Natural killer cell treated with Interleukin-12 subunit alpha and Interleukin-12 subunit beta and Interleukin-15 and Interleukin-18, amount 100 ng/mL, for 72 hours (primary cell): Measurements from ENCODE around the gene PFDN1. TPM values are rescaled to one million over a fixed set of nuclear protein-coding genes. Genes with fewer than 3 reads are reported as not detected.
"Not testable (repeated sequence)": the region's sequence is repeated elsewhere in the genome, so short reads cannot be mapped to it uniquely, and the experiment has no call there.

Experiments
- ATAC-seq, 2 donors: fragments of 150-1000 bp; cut with Tn5 transposase in 1 of 2; sonication (Bioruptor Pico), chemical (Tn5 transposase) in 1 of 2; 2 replicates each; pipeline ENCODE4 v1.10.0; 2021
- DNase-seq: peaks from one replicate; pipeline ENCODE4 v3.0.0; 2022; ENCODE audit warnings: low spot score
- H3K27ac Mint-ChIP-seq, 2 donors: 1 replicate in 1 of 2; 2 replicates in 1 of 2; pipeline ENCODE4 v1.8.0; 2022; ENCODE audit warnings: mixed read lengths in 2 of 2, mild to moderate bottlenecking in 1 of 2, moderate library complexity in 1 of 2
- H3K27me3 Mint-ChIP-seq, 2 donors: 1 replicate in 1 of 2; 2 replicates in 1 of 2; pipeline ENCODE4 v1.8.0; 2022; ENCODE audit warnings: mixed read lengths in 2 of 2
- H3K36me3 Mint-ChIP-seq: one replicate; pipeline ENCODE4 v1.8.0; 2022; ENCODE audit warnings: mixed read lengths
- H3K4me1 Mint-ChIP-seq, 2 donors: 1 replicate in 1 of 2; 2 replicates in 1 of 2; pipeline ENCODE4 v1.8.0; 2022; ENCODE audit warnings: low read depth in 2 of 2, mixed read lengths in 2 of 2, mild to moderate bottlenecking in 1 of 2
- H3K4me3 Mint-ChIP-seq: one replicate; pipeline ENCODE4 v1.8.0; 2022; ENCODE audit warnings: mixed read lengths
- H3K9me3 Mint-ChIP-seq: 2 replicates; pipeline ENCODE4 v1.8.0; 2022; ENCODE audit warnings: mixed read lengths
- total RNA-seq, 2 donors: library from RNA; stranded (reverse); gene quantifications; one replicate each; pipeline ENCODE4 v1.2.3, GENCODE V29; 2022

Gene PFDN1
- total RNA-seq, 2 donors from 2014 or later, result 49.8 to 62.2 TPM

GRCh38 chr5:140207250-140207964, 95.5 kb downstream of the PFDN1 start:
- Mint-ChIP-seq H3K27ac (peak overlapping the region in 1 of 2 donors; percentile 45), H3K36me3 (no peaks in the 10 kb centered on the region), H3K4me1 (peaks cover 5 to 8% of the 10 kb centered on the region in 2 donors), H3K9me3 (no peaks in the 10 kb centered on the region), H3K4me3 (no peak overlapping the region), H3K27me3 (peaks cover 6 to 13% of the 10 kb centered on the region in 2 donors)
- no peak for DNase-seq
- no peak for ATAC-seq

GRCh38 chr5:140205952-140206351, 96.9 kb downstream of the PFDN1 start:
- Mint-ChIP-seq H3K4me3 (no peak overlapping the region), H3K4me1 (peaks cover 5 to 8% of the 10 kb centered on the region in 2 donors), H3K27ac (no peak overlapping the region), H3K27me3 (peaks cover 6 to 13% of the 10 kb centered on the region in 2 donors), H3K9me3 (no peaks in the 10 kb centered on the region), H3K36me3 (no peaks in the 10 kb centered on the region)
- DNase-seq (no peak), ATAC-seq (no peak)

- no peaks in the 10 kb centered on the region for H3K9me3 Mint-ChIP-seq
- H3K36me3 Mint-ChIP-seq, result no peaks in the 10 kb centered on the region
- H3K4me1 Mint-ChIP-seq, result peaks cover 5 to 8% of the 10 kb centered on the region in 2 donors
- no peak for DNase-seq
- peaks cover 6 to 15% of the 10 kb centered on the region in 2 donors for H3K27me3 Mint-ChIP-seq
- H3K27ac Mint-ChIP-seq, result no peak overlapping the region
- no peak overlapping the region for H3K4me3 Mint-ChIP-seq
- ATAC-seq, result no peak
Observed at GRCh38 chr5:140205216-140205615, 97.7 kb downstream of the PFDN1 start.

DNA sequence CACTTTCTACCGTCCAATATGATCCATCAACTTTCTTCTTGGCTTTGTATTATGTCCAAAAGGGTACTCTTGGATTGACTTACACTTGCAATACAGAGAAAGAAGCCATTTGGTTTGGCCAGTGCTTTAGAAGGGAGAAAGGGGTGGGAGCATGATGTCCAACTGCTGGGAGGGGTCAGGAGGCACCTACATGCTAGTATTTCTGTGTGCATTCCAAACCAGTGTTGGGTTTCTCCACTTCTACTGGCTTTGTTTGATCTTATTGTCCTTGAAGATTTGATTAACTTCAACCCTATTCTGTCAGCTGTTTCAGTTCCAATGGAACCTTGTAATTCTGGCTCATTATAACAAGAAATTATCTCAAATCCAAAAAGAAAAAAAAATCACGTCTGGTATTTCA, 100.3 kb downstream of the PFDN1 start:
- Mint-ChIP-seq H3K27ac (no peak overlapping the region), H3K27me3 (peaks cover 6 to 8% of the 10 kb centered on the region in 2 donors), H3K9me3 (no peaks in the 10 kb centered on the region), H3K4me1 (peaks cover 3 to 6% of the 10 kb centered on the region in 2 donors), H3K4me3 (no peak overlapping the region), H3K36me3 (no peaks in the 10 kb centered on the region)
- ATAC-seq (no peak), DNase-seq (no peak)

DNA sequence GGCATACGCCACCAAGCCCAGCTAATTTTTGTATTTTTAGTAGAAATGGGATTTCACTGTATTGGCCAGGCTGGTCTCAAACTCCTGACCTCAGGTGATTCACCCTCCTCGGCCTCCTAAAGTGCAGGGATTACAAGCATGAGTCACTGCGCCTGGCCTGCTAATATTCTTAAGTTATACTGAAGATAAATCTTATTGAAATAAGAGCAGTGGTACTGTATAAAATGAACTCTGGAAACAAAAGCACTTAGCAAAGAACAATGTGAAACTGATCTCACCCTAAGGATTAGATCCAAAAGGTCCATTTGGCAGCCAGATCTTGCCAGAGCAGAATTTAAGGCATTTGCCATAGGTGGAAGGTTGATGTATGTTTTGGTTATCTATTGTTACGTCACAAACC, 100.8 kb downstream of the PFDN1 start:
- Mint-ChIP-seq H3K36me3 (no peaks in the 10 kb centered on the region), H3K4me1 (peaks cover 0 to under 1% of the 10 kb centered on the region in 2 donors), H3K27me3 (peaks cover 6 to 8% of the 10 kb centered on the region in 2 donors), H3K27ac (no peak overlapping the region), H3K9me3 (no peaks in the 10 kb centered on the region), H3K4me3 (no peak overlapping the region)
- ATAC-seq (no peak), DNase-seq (no peak)

GRCh38 chr5:140198915-140199314, 104.0 kb downstream of the PFDN1 start:
- not testable (repeated sequence) for H3K36me3 Mint-ChIP-seq, H3K4me3 Mint-ChIP-seq, H3K27ac Mint-ChIP-seq, H3K9me3 Mint-ChIP-seq, H3K4me1 Mint-ChIP-seq, H3K27me3 Mint-ChIP-seq, ATAC-seq, DNase-seq

- Mint-ChIP-seq H3K9me3 (no peaks in the 10 kb centered on the region), H3K4me3 (no peak overlapping the region), H3K27ac (peak overlapping the region in 1 of 2 donors; percentile 51), H3K27me3 (peaks cover 0 to 3% of the 10 kb centered on the region in 2 donors), H3K4me1 (peaks cover 4 to 7% of the 10 kb centered on the region in 2 donors), H3K36me3 (no peaks in the 10 kb centered on the region)
- ATAC-seq (no peak), DNase-seq (no peak)
Observed at GRCh38 chr5:140197023-140197422, 105.9 kb downstream of the PFDN1 start.

DNA sequence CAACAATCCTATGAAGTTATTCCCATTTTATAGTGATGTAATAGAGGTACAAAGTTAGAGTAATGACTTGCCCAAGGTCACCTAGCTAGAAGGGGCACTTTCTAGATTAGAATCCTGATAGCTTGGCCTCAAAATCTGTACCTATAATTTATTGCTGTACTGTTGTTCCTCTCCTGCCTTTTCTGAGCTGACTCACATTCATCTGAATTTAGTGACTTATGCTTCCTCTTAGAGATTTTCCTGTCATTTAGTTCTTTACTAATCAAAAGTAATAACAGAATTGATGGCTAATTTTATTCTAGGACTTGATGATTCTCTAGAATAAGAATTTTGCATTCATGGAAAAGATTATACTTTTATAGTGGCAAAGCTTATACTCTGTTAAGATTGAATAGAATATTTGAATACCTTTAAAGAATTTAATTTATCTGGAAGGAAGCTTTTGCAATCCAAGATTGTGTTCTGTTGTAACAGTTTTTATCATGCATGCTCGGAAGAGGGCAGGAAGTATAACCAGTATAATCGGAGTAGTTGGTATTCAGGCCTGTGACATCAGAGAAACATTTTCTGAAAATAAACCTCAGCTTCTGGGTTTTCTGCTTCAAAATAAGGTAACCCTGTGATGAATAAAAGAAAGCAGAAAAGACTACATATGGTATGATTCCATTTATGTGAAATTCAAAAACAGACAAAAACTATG, 106.6 kb downstream of the PFDN1 start:
- DNase-seq (no peak), ATAC-seq (no peak)
- H3K9me3 Mint-ChIP-seq, result no peaks in the 10 kb centered on the region
- H3K4me1 Mint-ChIP-seq, result peaks cover 4 to 7% of the 10 kb centered on the region in 2 donors
- no peak overlapping the region for H3K4me3 Mint-ChIP-seq
- peaks cover 0 to 3% of the 10 kb centered on the region in 2 donors for H3K27me3 Mint-ChIP-seq
- no peaks in the 10 kb centered on the region for H3K36me3 Mint-ChIP-seq
- H3K27ac Mint-ChIP-seq, result peak overlapping the region in 1 of 2 donors; percentile 51

Other genes with a start within 250 kb of the PFDN1 start
- 10 to 100 TPM; 11.1 to 14.0 TPM for gene PURA, start 189.0 kb downstream of the PFDN1 start, total RNA-seq
- gene IGIP, start 177.2 kb downstream of the PFDN1 start, total RNA-seq, result 1 to 10 TPM; 2.6 to 3.1 TPM
- gene CYSTM1, start 127.9 kb downstream of the PFDN1 start, total RNA-seq, result 10 to 100 TPM; 11.7 to 14.8 TPM
- gene HBEGF, start 43.5 kb upstream of the PFDN1 start, total RNA-seq, result 10 to 100 TPM; 56.0 to 63.0 TPM
- gene SLC4A9, start 57.1 kb upstream of the PFDN1 start, total RNA-seq, result not detected
- gene ANKHD1, start 98.7 kb upstream of the PFDN1 start, total RNA-seq, result 100 to 1,000 TPM; 136 to 156 TPM
- gene EIF4EBP3, start 244.6 kb upstream of the PFDN1 start, total RNA-seq, result 1 to 10 TPM; 7.0 to 8.6 TPM